ENCODE data around the gene CLTB.

GRCh38 chr5:176394881-176395675, 21.3 kb downstream of the CLTB start:
- TF ChIP-seq EZH2 (IDR thresholded peaks at IDR 0.05; ENCODE audit: low read length, unreplicated experiment): no peak
- TF ChIP-seq, protein P1, sequence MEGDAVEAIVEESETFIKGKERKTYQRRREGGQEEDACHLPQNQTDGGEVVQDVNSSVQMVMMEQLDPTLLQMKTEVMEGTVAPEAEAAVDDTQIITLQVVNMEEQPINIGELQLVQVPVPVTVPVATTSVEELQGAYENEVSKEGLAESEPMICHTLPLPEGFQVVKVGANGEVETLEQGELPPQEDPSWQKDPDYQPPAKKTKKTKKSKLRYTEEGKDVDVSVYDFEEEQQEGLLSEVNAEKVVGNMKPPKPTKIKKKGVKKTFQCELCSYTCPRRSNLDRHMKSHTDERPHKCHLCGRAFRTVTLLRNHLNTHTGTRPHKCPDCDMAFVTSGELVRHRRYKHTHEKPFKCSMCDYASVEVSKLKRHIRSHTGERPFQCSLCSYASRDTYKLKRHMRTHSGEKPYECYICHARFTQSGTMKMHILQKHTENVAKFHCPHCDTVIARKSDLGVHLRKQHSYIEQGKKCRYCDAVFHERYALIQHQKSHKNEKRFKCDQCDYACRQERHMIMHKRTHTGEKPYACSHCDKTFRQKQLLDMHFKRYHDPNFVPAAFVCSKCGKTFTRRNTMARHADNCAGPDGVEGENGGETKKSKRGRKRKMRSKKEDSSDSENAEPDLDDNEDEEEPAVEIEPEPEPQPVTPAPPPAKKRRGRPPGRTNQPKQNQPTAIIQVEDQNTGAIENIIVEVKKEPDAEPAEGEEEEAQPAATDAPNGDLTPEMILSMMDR (conservative IDR thresholded peaks at IDR 0.05; ENCODE audit: low read depth, low read length): no peak
